ENCODE results near the gene SLC37A3.
"Not testable (repeated sequence)": the region's sequence is repeated elsewhere in the genome, so short reads cannot be mapped to it uniquely, and the experiment has no call there.

Gene SLC37A3

DNA sequence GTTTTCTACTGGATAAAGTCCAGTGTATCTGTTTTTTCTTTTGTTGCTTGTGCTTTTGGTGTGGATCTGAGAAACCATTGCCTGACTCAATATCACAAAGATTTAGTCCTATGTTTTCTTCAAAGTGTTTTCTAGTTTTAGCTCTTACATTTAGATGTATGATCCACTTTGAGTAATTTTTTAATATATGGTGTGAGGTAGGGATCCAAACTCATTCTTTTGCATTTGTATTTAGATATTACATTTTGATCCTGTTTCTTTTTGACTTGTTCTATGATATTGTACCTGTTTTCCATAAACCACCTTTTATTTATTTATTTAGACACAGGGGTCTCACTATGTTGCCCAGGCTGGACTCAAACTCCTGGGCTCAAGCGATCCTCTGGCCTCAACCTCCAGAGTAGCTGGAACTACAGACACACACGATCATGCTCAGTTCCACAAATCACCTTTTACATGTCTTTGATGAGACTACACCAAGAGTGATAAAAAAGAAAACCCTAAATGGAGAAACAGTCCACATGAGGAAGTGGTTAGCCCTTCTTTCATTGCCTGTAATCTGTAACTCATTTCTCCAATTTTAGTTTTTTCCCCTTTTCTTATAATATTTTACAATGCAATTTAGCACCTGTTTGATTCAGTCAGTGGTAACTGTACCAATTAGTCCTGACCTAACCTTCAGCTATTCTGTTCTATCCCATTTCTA, 86.0 kb downstream of the SLC37A3 start:
- DNase-seq (ENCODE audit: insufficient read length, low spot score) = no peak
- no peak for FAIRE-seq
- TF ChIP-seq, protein P1, sequence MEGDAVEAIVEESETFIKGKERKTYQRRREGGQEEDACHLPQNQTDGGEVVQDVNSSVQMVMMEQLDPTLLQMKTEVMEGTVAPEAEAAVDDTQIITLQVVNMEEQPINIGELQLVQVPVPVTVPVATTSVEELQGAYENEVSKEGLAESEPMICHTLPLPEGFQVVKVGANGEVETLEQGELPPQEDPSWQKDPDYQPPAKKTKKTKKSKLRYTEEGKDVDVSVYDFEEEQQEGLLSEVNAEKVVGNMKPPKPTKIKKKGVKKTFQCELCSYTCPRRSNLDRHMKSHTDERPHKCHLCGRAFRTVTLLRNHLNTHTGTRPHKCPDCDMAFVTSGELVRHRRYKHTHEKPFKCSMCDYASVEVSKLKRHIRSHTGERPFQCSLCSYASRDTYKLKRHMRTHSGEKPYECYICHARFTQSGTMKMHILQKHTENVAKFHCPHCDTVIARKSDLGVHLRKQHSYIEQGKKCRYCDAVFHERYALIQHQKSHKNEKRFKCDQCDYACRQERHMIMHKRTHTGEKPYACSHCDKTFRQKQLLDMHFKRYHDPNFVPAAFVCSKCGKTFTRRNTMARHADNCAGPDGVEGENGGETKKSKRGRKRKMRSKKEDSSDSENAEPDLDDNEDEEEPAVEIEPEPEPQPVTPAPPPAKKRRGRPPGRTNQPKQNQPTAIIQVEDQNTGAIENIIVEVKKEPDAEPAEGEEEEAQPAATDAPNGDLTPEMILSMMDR (IDR thresholded peaks at IDR 0.05; ENCODE audit: insufficient read depth, missing control alignments) = no peak

DNA sequence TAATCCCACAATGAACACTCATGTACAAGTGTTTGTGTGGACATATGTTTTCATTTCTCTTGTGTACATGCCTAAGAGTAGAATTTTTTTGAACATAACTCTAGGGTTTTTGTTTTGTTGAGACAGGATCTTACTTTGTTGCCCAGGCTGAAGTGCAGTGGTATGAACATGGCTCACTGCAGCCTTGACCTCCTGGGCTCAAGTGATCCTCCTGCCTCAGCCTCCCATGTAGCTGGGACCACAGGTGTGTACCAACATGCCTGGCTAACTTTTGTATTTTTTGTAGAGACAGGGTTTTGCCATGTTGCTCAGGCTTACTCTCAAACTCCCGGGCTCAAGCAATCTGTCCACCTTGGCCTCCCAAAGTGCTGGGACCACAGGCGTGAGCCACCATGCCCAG, 87.2 kb downstream of the SLC37A3 start:
- FAIRE-seq; DNase-seq (ENCODE audit: insufficient read length, low spot score): not testable (repeated sequence)

DNA sequence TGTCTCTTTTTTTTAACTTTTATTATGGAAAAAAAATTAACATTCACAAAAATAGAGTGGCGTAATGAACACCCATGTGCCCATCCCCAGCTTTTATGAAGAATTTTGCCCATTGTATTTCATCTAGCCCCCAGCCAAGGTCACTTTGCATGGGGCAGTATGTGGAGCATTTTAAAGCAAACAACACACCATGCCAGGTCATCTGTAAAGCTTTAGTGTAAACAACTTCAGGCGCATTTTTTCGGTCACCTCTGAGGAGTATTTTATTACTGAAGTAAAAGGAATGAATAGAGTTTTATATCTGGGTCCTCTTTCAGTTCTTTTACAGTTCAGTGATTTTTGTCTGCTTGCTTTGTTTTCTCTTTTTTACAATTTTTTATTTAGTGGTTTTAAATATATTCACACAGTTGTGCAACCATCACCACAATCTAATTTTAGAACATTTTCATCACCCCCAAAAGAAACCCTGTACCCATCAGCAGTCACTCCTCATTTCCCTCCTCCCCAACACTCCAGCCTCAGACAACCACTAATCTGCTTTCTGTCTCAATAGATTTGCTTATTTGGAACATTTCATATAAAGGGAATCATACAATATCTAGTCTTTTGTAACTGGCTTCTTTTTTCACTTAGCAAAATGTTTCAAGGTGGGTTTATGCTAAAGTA, 87.9 kb downstream of the SLC37A3 start:
- FAIRE-seq (no peak), DNase-seq (ENCODE audit: insufficient read length, low spot score) (no peak)

DNA sequence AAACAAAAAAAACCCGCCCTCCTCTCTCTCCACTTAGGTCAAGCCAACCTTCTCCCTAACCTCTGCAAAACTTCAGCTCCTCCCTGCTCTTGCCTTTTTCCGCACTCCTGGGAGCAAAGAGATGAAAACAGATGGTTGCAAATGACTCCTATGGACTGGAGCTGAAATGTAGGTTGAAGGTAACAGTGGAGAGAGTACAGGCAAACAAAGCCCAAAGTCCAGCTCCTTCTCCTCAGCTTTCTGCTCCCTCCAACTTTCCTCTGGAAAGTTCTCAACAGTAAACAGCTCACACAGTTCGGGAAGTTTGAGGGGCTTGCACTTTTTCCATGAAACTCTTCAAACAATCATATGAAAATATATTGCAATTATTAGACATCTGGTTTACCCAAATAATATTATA, 90.3 kb downstream of the SLC37A3 start:
- FAIRE-seq = no peak
- TF ChIP-seq, protein P1 (IDR thresholded peaks at IDR 0.05; ENCODE audit: insufficient read depth, missing control alignments) = no peak

More for the DNA sequence above, 87.9 kb downstream of the SLC37A3 start:
- TF ChIP-seq, protein P1 (IDR thresholded peaks at IDR 0.05; ENCODE audit: insufficient read depth, missing control alignments) = no peak

DNA sequence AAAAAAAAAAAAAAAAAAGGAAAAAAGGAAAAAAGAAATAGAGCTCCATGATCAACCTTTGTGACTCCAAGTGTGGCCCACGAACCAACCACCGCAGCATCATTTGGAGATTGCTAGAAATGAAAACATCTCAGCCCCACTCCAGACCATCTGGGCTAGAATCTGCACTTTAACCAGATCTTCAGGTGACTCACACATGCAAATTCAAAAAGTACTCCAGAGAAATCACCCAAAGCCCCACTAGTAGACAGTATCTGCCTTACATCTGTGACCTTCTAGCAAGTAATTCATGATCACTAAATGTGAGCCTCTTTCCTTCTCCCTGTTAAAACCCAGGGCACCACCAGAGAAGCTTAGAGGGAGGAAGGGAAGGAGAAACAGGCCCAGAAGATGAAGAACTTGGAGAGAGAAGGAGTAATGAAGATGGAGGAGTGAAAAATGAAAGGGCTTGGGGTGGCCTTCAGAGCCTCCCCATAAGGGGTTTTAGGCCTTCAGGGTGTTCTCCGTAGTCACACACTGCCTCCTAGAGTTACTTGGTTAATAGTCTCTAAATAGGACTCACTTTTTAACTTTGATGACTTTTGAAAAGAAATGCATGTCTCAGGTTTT, 94.0 kb downstream of the SLC37A3 start:
- TF ChIP-seq, protein P1 (IDR thresholded peaks at IDR 0.05; ENCODE audit: insufficient read depth, missing control alignments) = no peak
- DNase-seq (ENCODE audit: insufficient read length, low spot score) (no peak), FAIRE-seq (no peak)

More for the DNA sequence above, 90.3 kb downstream of the SLC37A3 start:
- no peak for DNase-seq (ENCODE audit: insufficient read length, low spot score)

DNA sequence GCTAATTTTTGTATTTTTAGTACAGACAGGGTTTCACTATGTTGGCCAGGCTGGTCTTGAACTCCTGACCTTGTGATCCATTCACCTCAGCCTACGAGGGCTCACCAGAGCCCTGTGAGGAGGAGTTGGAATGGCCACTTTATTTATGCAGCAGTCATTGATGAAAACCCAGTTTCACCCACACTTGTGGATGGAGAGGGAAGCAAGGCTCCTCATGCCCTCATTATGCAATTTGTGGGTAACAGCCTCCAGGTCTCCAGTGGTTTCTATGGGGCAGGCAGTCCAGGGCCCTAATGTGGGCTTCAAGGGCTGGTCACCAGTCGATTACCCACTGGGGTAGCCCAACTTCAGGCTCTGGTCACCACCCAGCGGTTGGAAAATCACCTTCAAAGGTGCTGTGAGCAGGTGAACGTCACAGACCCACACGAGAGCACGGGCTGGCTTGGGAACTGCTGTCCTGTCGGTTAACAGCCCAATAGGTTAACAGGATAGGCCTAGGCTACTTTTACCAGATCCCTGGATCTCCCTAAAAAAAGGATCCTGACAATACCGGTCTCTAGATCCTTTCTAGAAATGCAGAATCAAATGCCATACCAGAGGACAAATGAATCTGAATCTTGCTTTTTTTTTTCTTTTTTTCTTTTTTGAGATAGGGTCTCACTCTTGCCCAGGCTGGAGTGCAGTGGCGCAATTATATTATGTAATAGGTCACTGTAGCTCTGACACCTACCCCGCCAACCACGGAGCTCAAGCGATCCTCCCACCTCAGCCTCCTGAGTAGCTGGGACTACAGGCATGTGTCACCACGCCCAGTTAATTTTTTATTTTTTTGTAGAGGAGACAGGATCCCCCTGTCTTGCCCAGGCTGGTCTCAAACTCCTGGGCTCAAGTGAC, 97.8 kb downstream of the SLC37A3 start:
- DNase-seq (ENCODE audit: insufficient read length, low spot score) (no peak), FAIRE-seq (no peak)
- TF ChIP-seq, protein P1 (IDR thresholded peaks at IDR 0.05; ENCODE audit: insufficient read depth, missing control alignments) = no peak

DNA sequence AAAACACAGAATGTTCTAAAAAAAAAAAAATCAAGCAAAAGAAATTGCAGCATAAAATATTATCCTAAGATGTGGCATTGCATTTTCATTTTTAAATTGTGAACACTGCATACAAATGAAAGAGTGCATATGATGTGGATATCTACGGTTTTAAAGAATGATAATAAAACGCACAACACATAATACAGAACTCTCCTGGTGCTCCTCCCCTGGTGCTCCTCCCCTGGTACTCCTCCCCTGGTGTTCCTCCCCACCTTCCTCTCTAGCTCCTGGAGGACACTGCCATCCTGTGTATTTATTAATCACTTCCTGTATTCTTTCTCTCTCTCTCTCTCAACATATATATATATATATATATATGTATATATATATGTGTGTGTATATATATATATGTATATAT, 100.1 kb downstream of the SLC37A3 start:
- TF ChIP-seq, protein P1 (IDR thresholded peaks at IDR 0.05; ENCODE audit: insufficient read depth, missing control alignments) = no peak
- DNase-seq (ENCODE audit: insufficient read length, low spot score) (no peak), FAIRE-seq (no peak)

Measured in D721Med (cell line).